ENCODE measurements around the gene SNX13. TPM values are rescaled to one million over a fixed set of nuclear protein-coding genes. Genes with fewer than 3 reads are reported as not detected.

The SNX13 gene
- total and polyA plus RNA-seq, 9 of the 15 experiments (the other 6 are each of a cell fraction or from before 2014, with no cell fraction given): 5.6 to 33.2 (median 25.4) TPM

- H4K20me1 ChIP-seq (replicated peaks; ENCODE audit: control insufficient read depth, insufficient read depth, low read length): no peaks in the 10 kb centered on the region
- H3K27ac ChIP-seq (ENCODE audit: extremely low read depth, low read depth, low read length): no peak overlapping the region
- no peaks in the 10 kb centered on the region for H3K9me1 ChIP-seq (ENCODE audit: control insufficient read depth, insufficient read depth, low read length)
- no peak for FAIRE-seq
- in situ Hi-C loops (cut with MboI) (loop anchor here (10.0 kb wide), 1 partner anchor 550 kb away; no protein-coding TSS in a partner anchor), intact Hi-C loops (cut with micrococcal nuclease) (loop anchor here (5.0 kb wide), 1 partner anchor 87 kb away; no protein-coding TSS in a partner anchor)
- BruUV-seq (replicated peaks): no TSS peak
- H3K79me2 ChIP-seq (ENCODE audit: control insufficient read depth, insufficient read depth, low read length): no peaks in the 10 kb centered on the region
- no peak overlapping the region for H2AFZ ChIP-seq (ENCODE audit: low read depth, low read length)
- ChIA-PET CTCF (ENCODE audit: low intra/inter-chr PET ratio) (no interaction called here), POLR2A (interaction anchor here (0.7 kb wide), 1 partner anchor 23 kb away, joined by 3 read pairs; no protein-coding TSS in a partner anchor)
- H3K36me3 ChIP-seq (ENCODE audit: control insufficient read depth, insufficient read depth, low read length): no peaks in the 10 kb centered on the region
- no peaks in the 10 kb centered on the region for H3K27me3 ChIP-seq (ENCODE audit: control insufficient read depth in 2 of 2, insufficient read depth in 2 of 2, low read length in 2 of 2)
- H3K9me3 ChIP-seq (replicated peaks; ENCODE audit: control insufficient read depth, insufficient read depth, low read depth, low read length): no peaks in the 10 kb centered on the region
- no peak overlapping the region for H3K4me2 ChIP-seq (ENCODE audit: insufficient read depth, low read length)
- no peak for DNase-seq (ENCODE audit: extremely low read depth in 1 of 4, low spot score in 3 of 4)
- H3K4me1 ChIP-seq (replicated peaks in 1 of 2; ENCODE audit: control insufficient read depth in 2 of 2, insufficient read depth in 2 of 2, low read length in 2 of 2): no peaks in the 10 kb centered on the region
- WGBS (ENCODE audit: insufficient coverage, low coverage, missing lambda C conversion rate): 3% methylated on average over 3 of the region's 3 CpGs
- no peak for TF ChIP-seq EP400 (IDR thresholded peaks at IDR 0.05)
- no peak for TF ChIP-seq U2AF2 (optimal IDR thresholded peaks at IDR 0.05; ENCODE audit: low read depth, low read length)
- peak; percentile 93 for TF ChIP-seq ZNF316 (IDR thresholded peaks at IDR 0.05)
- peak; percentile 96 for TF ChIP-seq MAFF (IDR thresholded peaks at IDR 0.05; ENCODE audit: low read length)
- TF ChIP-seq C11orf30 (IDR thresholded peaks at IDR 0.05; ENCODE audit: low read depth): peak; percentile 84
- no peak for TF ChIP-seq ZBED1 (IDR thresholded peaks at IDR 0.05)
- TF ChIP-seq MAFK (IDR thresholded peaks at IDR 0.05; ENCODE audit: low read length): peak; percentile 97
- TF ChIP-seq KAT8 (IDR thresholded peaks at IDR 0.05; ENCODE audit: low read depth): no peak
- TF ChIP-seq MAFG (tag; conservative IDR thresholded peaks at IDR 0.05): peak; percentile 89
- no peak for ATAC-seq
- H3K4me3 ChIP-seq: no peak overlapping the region
- H3K9ac ChIP-seq (ENCODE audit: insufficient read depth in 1 of 2, low read depth in 2 of 2, low read length in 2 of 2): no peak overlapping the region
These were observed 165.5 kb downstream of the SNX13 start for GRCh38 chr7:17774716-17775288.

Measured in K562 (cell line).